NCI-H1092 treated with DMSO at 0.1 percent for 48 hours (cell line): ENCODE data around the gene DDX55.
A peak's percentile ranks its signal among the peaks of the same experiment; 100 is the strongest.

ENCODE experiments used
- DNase-seq: peaks from one replicate; lab custom pipeline; 2025; lab: John Stamatoyannopoulos, UW

The DDX55 gene

GRCh38 chr12:123614531-123614930, 12.6 kb downstream of the DDX55 start:
- no peak for DNase-seq

- DNase-seq: no peak
Measured at GRCh38 chr12:123617144-123617543, 15.2 kb downstream of the DDX55 start.

- DNase-seq: no peak
Measured at GRCh38 chr12:123617580-123617979, 15.7 kb downstream of the DDX55 start.

- no peak for DNase-seq
Measured at GRCh38 chr12:123621101-123621500, 19.2 kb downstream of the DDX55 start.

- DNase-seq: no peak
Measured at GRCh38 chr12:123621619-123622530, 20.0 kb downstream of the DDX55 start.

GRCh38 chr12:123633379-123634141, 31.7 kb downstream of the DDX55 start, which contains the start of the genes EIF2B1 and GTF2H3:
Gene EIF2B1 (minus strand): TSS chr12:123633686. CDS start chr12:123633557, 129 bp downstream.
Gene GTF2H3 (plus strand): TSS chr12:123633829. CDS start chr12:123633860, 31 bp downstream.
- DNase-seq: peak; percentile 92

GRCh38 chr12:123634142-123634561, 32.3 kb downstream of the DDX55 start:
- no peak for DNase-seq

- DNase-seq: no peak
Measured at GRCh38 chr12:123643911-123644310, 42.0 kb downstream of the DDX55 start.

- DNase-seq: no peak
Measured at GRCh38 chr12:123645380-123645779, 43.5 kb downstream of the DDX55 start.

- DNase-seq: no peak
Measured at GRCh38 chr12:123645878-123646277, 44.0 kb downstream of the DDX55 start.

GRCh38 chr12:123648401-123648800, 46.5 kb downstream of the DDX55 start:
- no peak for DNase-seq

- no peak for DNase-seq
Measured at GRCh38 chr12:123654129-123654701, 52.3 kb downstream of the DDX55 start.

GRCh38 chr12:123655420-123655819, 53.5 kb downstream of the DDX55 start:
- no peak for DNase-seq

GRCh38 chr12:123656392-123656791, 54.5 kb downstream of the DDX55 start:
- DNase-seq: no peak

GRCh38 chr12:123657211-123657610, 55.3 kb downstream of the DDX55 start:
- DNase-seq: no peak

- no peak for DNase-seq
Measured at GRCh38 chr12:123659996-123660727, 58.3 kb downstream of the DDX55 start.

- DNase-seq: no peak
Measured at GRCh38 chr12:123667771-123668170, 65.9 kb downstream of the DDX55 start.
